Heart right ventricle (tissue), 16 donors: ENCODE measurements around the gene SMG6. TPM values are rescaled to one million over a fixed set of nuclear protein-coding genes. Genes with fewer than 3 reads are reported as not detected.

ENCODE experiments used
- ATAC-seq, 8 donors: fragments of 200-7000 bp; cut with Tn5 transposase; one replicate each; pipeline ENCODE4 v1.9.1; 2020; ENCODE audit warnings: mild to moderate bottlenecking in 8 of 8, moderate library complexity in 8 of 8, moderate number of reproducible peaks in 1 of 8
- DNase-seq, 2 donors: peaks; one replicate each; pipeline ENCODE4 v3.0.0-alpha.2; 2020
- H3K27ac ChIP-seq, 10 donors: fragments of 200-600 bp; sonication (generic) in 2 of 10; one replicate each; pipeline versions ENCODE4 v1.5.0 to v1.8.0; 2020 to 2022; ENCODE audit warnings: mild to moderate bottlenecking in 3 of 10
- H3K27me3 ChIP-seq, 7 donors: fragments of 200-600 bp; one replicate each; pipeline ENCODE4 v1.8.0; 2021 to 2022; ENCODE audit warnings: mild to moderate bottlenecking in 2 of 7
- H3K36me3 ChIP-seq, 9 donors: fragments of 200-600 bp; sonication (generic) in 1 of 9; one replicate each; pipeline versions ENCODE4 v1.5.0 to v1.8.0; 2020 to 2022; ENCODE audit warnings: mild to moderate bottlenecking in 2 of 9
- H3K4me1 ChIP-seq, 9 donors: fragments of 200-600 bp; sonication (generic) in 1 of 9; one replicate each; pipeline versions ENCODE4 v1.5.0 to v1.8.0; 2020 to 2022; ENCODE audit warnings: mild to moderate bottlenecking in 4 of 9
- H3K4me3 ChIP-seq, 10 donors: fragments of 200-600 bp; sonication (generic) in 2 of 10; one replicate each; pipeline versions ENCODE4 v1.5.0 to v1.8.0; 2020 to 2022; ENCODE audit warnings: mild to moderate bottlenecking in 7 of 10, moderate library complexity in 2 of 10
- H3K9me3 ChIP-seq, 11 donors: fragments of 200-600 bp in 10 of 11; sonication (generic) in 2 of 11; one replicate each; pipeline versions ENCODE4 v1.5.0 to v1.8.0; 2013 to 2022; ENCODE audit warnings: mild to moderate bottlenecking in 2 of 11, control low read depth in 1 of 11, moderate library complexity in 1 of 11
- WGBS, 2 donors: extraction: QIAGEN DNeasy Blood & Tissue Kit; methylation state at CpG; one replicate each; pipeline ENCODE4 v1.1.7; 2013; ENCODE audit warnings: inconsistent platforms in 1 of 2; 5-methylcytosine and 5-hydroxymethylcytosine counted together
- intact Hi-C, 10 donors: fragments of 100-400 bp; cut with DNase I; formaldehyde crosslinking; loops; one replicate each; pipeline versions ENCODE4 v1.11.1 to v1.14.2; 2022
- polyA plus RNA-seq, 2 donors: library from polyadenylated mRNA; stranded (reverse); fragments of 200-250 nt; gene quantifications; one replicate each; pipeline ENCODE4 v1.2.3, GENCODE V29; 2013
- total RNA-seq, 10 donors: library from RNA; stranded (reverse); fragmentation: NEBNext Ultra II Directional in 3 of 10; extraction: Animal tissue kit (Norgen Biotek cat#: 25700) in 3 of 10; gene quantifications; one replicate each; pipeline versions ENCODE4 v1.2.1 to v1.2.4, GENCODE V29; 2021 to 2023
- TF ChIP-seq, protein P1 (sequence below), 9 donors: fragments of 200-600 bp; sonication (generic) in 2 of 9; IDR thresholded peaks; one replicate each; pipeline versions ENCODE4 v1.5.0 to v1.8.0; 2021 to 2022; ENCODE audit warnings: antibody characterized with exemption in 9 of 9, mild to moderate bottlenecking in 5 of 9, moderate library complexity in 1 of 9
- donor health status: Arrhythmogenic right ventricular cardiomyopathy.
- donor health status: ischemic (EF 13 %, LVEDD 7.1; RV severe dilation, severe dysfunction).
- donor health status: healthy with polysubstance abuse.
- donor health status: DM: no; HTN: yes; CAD: no.
- donor health status: DM: no; HTN: no; CAD: no.
- donor health status: ischemic (EF 25% LVEDD 6.9; RV normal size, moderate dysfunction).
- donor health status: ischemic (EF 25% LVEDD 5.7; RV mildly dilated, moderate dysfunction).
- donor health status: healthy.
- donor health status: DM: yes; HTN: yes; CAD: no.
- donor health status: Ischemic cardiomyopathy.
- donor health status: ischemic (EF 35%, LVEDD 5.7; RV mildly dilated, moderate dysfunction).
- donor health status: nonischemic (EF 11% LVEDD 7.7; RV severe dilation, severe dysfunction).
- donor health status: DM: yes; HTN: yes; CAD: no.
- donor health status: PGD.
- donor health status: ischemic (EF 29% LVEDD 5.4; RV normal size, mild dysfunction).
- donor health status: nonischemic (EF 23%, LVEDD 6.1; RV moderate dilation, normal function).

Gene SMG6
- total and polyA plus RNA-seq, 12 donors = 13.6 to 28.1 (median 19.6) TPM

DNA sequence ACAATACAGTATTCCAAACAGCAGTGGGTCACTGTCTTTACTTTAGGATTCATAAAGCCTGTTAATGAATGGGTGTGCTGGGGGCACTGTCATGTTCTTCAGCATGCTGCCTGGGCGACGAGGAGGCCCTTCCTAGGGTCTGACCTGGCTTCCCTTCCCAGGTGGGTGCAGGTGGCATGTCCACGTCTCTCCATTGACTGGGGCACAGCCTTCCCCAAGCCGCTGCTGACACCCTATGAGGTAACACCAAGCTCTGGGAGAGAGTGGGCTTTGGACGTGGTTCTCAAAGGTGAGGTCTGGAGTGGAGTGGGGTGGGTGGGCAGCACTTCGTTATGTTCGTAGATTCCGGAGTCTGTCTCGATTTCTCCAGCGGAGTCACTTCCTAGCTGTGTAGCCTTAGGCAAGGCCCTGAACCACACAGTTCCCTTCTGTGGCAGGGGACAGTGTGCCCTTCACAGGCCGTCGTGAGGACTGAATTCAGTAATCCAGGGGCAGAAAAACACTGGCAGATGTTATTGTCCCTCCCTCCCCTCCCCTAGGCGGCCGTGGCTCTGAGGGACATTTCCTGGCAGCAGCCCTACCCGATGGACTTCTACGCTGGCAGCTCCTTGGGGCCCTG, 262.5 kb downstream of the SMG6 start:
- Histone ChIP-seq H3K9me3 (no peaks in the 10 kb centered on the region), H3K4me3 (peak overlapping the region; percentile 53 to 97 (median 80)), H3K27ac (peak overlapping the region in 9 of 10 donors; percentile 88 to 98 (median 93)), H3K36me3 (peaks cover 0 to 69% (median 31%) of the 10 kb centered on the region in 9 donors), H3K4me1 (peaks cover 8 to 41% (median 26%) of the 10 kb centered on the region in 9 donors), H3K27me3 (no peaks in the 10 kb centered on the region)
- ATAC-seq = peak in 3 of 8 donors; percentile 2 to 25 (median 6)
- TF ChIP-seq, protein P1, sequence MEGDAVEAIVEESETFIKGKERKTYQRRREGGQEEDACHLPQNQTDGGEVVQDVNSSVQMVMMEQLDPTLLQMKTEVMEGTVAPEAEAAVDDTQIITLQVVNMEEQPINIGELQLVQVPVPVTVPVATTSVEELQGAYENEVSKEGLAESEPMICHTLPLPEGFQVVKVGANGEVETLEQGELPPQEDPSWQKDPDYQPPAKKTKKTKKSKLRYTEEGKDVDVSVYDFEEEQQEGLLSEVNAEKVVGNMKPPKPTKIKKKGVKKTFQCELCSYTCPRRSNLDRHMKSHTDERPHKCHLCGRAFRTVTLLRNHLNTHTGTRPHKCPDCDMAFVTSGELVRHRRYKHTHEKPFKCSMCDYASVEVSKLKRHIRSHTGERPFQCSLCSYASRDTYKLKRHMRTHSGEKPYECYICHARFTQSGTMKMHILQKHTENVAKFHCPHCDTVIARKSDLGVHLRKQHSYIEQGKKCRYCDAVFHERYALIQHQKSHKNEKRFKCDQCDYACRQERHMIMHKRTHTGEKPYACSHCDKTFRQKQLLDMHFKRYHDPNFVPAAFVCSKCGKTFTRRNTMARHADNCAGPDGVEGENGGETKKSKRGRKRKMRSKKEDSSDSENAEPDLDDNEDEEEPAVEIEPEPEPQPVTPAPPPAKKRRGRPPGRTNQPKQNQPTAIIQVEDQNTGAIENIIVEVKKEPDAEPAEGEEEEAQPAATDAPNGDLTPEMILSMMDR (IDR thresholded peaks at IDR 0.05) = no peak
- no peak for DNase-seq
- intact Hi-C loops = loop anchor here in 4 of 10 donors (5.0 to 10.0 kb wide), 3 partner anchors 134 to 376 kb away; partner anchors contain the start of gene WDR81 (in 2 of the 4)
- 43 to 50% methylated on average over 16 of the region's 16 CpGs for WGBS, 2 donors

DNA sequence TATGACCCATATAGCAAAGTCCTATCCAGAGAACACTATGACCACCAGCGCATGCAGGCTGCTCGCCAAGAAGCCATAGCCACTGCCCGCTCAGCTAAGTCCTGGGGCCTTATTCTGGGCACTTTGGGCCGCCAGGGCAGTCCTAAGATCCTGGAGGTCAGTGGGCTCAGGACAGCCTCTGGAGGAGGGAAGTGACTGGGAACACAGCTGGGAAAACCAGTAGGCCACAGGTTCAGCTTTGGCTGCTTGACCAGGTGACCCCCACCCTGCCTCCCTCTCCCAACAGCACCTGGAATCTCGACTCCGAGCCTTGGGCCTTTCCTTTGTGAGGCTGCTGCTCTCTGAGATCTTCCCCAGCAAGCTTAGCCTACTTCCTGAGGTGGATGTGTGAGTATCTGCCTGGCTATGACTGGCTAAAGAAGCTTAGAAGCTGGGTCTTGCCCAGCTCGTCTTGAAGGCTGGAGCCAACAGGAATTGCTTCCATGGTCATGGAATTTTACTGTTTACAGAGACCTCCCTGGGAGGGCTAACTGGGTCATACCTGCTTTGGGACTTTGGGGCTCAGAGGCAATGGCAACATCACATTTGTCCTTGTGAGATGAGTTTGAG, 263.3 kb downstream of the SMG6 start:
- Histone ChIP-seq H3K36me3 (peaks cover 0 to 76% (median 34%) of the 10 kb centered on the region in 9 donors), H3K27ac (no peak overlapping the region), H3K9me3 (no peaks in the 10 kb centered on the region), H3K27me3 (no peaks in the 10 kb centered on the region), H3K4me1 (peaks cover 8 to 41% (median 26%) of the 10 kb centered on the region in 9 donors), H3K4me3 (no peak overlapping the region)
- ATAC-seq (no peak), DNase-seq (no peak)
- TF ChIP-seq, protein P1 (IDR thresholded peaks at IDR 0.05) = no peak
- intact Hi-C loops = loop anchor here in 4 of 10 donors (5.0 to 10.0 kb wide), 3 partner anchors 133 to 376 kb away; partner anchors contain the start of gene WDR81 (in 2 of the 4)
- WGBS, 2 donors = 81 to 94% methylated on average over 7 of the region's 7 CpGs

DNA sequence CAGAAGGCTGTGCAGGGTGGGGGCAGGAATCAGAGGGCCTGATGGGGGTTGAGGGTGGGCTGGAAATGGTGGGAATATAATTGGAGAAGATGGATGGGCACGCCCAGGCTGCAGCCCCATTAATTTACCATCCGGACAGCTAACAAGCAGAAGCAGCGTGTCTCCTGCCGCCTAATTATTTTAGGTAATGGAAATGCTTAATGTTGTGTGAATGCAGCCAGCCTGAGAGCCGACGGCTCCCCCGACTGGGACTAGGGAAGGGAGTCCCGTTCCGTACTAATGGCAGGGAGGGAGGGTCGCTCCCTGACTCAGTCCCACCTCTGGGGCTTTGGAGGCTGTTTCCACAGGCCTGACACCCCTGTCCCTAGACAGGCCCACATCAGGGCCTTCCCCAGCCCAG, 266.4 kb downstream of the SMG6 start:
- 91 to 93% methylated on average over 10 of the region's 10 CpGs for WGBS, 2 donors
- TF ChIP-seq, protein P1 (IDR thresholded peaks at IDR 0.05) = no peak
- DNase-seq (no peak), ATAC-seq (no peak)
- H3K36me3 ChIP-seq = peaks cover 0 to 70% (median 20%) of the 10 kb centered on the region in 9 donors
- H3K4me1 ChIP-seq = peaks cover 0 to 16% (median 8%) of the 10 kb centered on the region in 9 donors
- H3K27me3 ChIP-seq = no peaks in the 10 kb centered on the region
- H3K27ac ChIP-seq = no peak overlapping the region
- no peak overlapping the region for H3K4me3 ChIP-seq
- no peaks in the 10 kb centered on the region for H3K9me3 ChIP-seq
- intact Hi-C loops = loop anchor here in 1 of 10 donors (10.0 kb wide), 2 partner anchors 312 to 382 kb away; partner anchors contain the start of gene WDR81

DNA sequence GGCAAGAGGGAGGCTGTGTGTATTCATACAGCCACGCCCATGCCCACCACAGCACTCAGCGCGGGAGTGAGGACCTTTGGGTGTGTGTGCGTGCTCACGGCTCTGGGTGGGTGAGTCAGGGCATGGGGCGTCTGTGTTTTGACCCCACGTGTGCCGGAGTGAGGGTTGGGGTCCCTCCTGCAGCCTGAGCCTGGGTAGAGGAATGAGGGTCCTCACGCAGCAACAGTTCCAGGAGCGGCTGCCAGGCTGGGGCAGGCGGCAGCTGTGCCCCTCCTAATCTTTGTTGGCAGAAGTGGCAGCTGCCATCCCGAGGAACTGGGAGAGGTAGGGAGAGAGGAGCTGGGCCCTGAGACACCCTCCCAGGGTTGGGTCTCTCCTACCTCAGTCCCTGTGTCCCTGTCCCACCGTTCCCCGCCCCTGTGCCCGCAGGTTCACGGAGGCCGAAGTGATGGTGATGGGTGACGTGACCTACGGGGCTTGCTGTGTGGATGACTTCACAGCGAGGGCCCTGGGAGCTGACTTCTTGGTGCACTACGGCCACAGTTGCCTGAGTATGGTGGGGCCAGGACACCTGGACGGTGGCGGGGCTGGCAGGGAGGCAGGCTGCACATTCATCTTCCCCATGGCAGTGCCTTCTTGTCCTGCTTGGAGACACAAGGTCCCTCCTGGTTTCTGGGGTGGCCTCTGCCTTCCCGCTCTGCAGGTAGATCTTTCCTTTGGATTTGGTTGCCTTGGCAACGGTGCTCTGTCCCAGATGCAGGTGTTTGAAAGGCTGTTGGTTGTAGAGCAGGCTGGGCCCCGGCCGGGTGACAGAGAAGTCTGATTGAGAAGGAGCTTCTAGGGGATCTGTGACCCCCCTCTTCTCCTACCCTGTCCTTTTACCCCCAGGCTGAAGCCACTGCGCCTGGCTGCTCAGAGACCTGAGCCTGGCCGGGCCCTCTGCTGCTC, 267.8 kb downstream of the SMG6 start:
- TF ChIP-seq, protein P1 (IDR thresholded peaks at IDR 0.05) = no peak
- H3K4me1 ChIP-seq = peaks cover 7 to 19% (median 12%) of the 10 kb centered on the region in 9 donors
- DNase-seq (no peak), ATAC-seq (no peak)
- WGBS, 2 donors = 89 to 93% methylated on average over 29 of the region's 29 CpGs
- H3K36me3 ChIP-seq = peaks cover 0 to 69% (median 20%) of the 10 kb centered on the region in 9 donors
- H3K27me3 ChIP-seq = no peaks in the 10 kb centered on the region
- H3K27ac ChIP-seq = no peak overlapping the region
- no peaks in the 10 kb centered on the region for H3K9me3 ChIP-seq
- H3K4me3 ChIP-seq = no peak overlapping the region
- intact Hi-C loops = loop anchor here in 1 of 10 donors (10.0 kb wide), 2 partner anchors 311 to 381 kb away; partner anchors contain the start of gene WDR81
